GM21619 (cell line): ENCODE data around the gene FOXF1.

Experiments
- ATAC-seq: cut with Tn5 transposase; IDR thresholded peaks from one replicate; pipeline ENCODE4 v1.9.1; 2021; ENCODE audit not compliant: unreplicated experiment

The FOXF1 gene

GRCh38 chr16:86531641-86532525 is 21.6 kb downstream of the FOXF1 start:
- no peak for ATAC-seq

GRCh38 chr16:86532526-86532815 is 22.1 kb downstream of the FOXF1 start:
- ATAC-seq: no peak

GRCh38 chr16:86533076-86533475 is 22.7 kb downstream of the FOXF1 start:
- no peak for ATAC-seq

- ATAC-seq: no peak
Observed at GRCh38 chr16:86533767-86534351, 23.5 kb downstream of the FOXF1 start.

GRCh38 chr16:86534779-86535615 is 24.7 kb downstream of the FOXF1 start:
- no peak for ATAC-seq

DNA sequence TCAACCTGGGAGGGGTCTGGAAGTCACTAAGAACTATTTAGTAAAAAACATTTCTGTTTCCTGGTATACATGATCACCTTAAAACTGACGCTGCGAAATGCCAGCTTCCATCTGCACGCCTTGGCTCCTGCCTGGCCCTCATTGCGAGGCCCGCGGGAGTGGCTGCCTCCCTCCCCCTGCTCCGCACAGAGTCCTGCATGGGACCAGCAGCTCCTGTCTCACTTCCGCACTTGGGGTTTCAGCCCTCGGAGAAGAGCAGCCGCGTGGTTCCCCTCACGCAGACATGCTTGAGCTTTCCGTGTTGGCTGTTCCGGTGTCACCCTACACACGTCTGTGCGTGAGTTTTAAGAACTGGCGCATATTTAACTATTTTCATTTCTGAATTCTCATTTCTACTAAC is 26.3 kb downstream of the FOXF1 start:
- no peak for ATAC-seq

GRCh38 chr16:86537486-86537885 is 27.2 kb downstream of the FOXF1 start:
- ATAC-seq: no peak

DNA sequence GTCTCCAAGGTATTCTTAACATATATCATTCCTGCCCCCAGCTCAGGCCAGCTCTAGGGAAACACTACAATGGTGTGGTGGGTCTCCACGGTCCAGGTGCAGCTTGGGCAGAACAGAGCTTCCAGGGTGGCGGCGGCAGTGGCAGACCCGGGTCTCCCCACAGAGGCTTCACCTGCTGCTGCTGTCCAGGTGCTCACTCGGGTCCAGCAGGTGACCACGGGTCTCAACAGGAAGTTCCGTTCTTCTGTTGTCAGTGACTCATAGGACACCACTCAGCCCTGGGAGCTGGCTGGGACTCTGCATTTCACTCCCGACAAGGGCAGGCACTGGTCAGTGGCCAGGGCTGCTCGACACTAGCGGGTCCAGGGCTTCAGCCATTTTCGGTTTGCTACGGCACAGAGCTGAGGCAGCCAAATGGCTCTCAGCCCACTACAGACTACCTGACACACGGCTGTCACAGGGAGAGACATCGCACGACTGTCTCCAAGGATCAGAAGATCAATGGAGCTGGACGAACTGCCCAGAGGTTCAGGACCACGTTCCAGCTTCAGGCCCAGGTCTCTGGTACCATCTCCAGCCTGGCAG is 28.0 kb downstream of the FOXF1 start:
- ATAC-seq: no peak

DNA sequence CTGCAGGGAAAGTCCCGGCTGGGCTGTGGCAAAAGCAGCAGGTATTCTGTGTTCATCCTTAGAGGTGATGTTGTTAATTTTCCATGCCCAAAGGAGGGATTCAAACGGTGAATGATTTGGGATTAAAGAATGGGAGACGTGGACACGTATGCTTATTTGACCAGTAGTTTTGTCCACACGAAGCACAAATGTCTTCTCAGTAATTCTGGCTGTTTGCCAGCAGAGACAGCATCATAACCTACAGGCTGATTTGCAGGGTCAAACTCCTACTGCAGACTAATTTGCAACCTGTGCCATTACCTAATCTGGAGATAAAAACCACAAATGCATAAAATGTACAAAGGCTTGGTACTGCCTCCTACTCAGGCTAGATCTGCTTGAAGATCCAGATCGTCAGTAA is 30.6 kb downstream of the FOXF1 start:
- no peak for ATAC-seq

- ATAC-seq: no peak
Observed at GRCh38 chr16:86541560-86541959, 31.2 kb downstream of the FOXF1 start.

DNA sequence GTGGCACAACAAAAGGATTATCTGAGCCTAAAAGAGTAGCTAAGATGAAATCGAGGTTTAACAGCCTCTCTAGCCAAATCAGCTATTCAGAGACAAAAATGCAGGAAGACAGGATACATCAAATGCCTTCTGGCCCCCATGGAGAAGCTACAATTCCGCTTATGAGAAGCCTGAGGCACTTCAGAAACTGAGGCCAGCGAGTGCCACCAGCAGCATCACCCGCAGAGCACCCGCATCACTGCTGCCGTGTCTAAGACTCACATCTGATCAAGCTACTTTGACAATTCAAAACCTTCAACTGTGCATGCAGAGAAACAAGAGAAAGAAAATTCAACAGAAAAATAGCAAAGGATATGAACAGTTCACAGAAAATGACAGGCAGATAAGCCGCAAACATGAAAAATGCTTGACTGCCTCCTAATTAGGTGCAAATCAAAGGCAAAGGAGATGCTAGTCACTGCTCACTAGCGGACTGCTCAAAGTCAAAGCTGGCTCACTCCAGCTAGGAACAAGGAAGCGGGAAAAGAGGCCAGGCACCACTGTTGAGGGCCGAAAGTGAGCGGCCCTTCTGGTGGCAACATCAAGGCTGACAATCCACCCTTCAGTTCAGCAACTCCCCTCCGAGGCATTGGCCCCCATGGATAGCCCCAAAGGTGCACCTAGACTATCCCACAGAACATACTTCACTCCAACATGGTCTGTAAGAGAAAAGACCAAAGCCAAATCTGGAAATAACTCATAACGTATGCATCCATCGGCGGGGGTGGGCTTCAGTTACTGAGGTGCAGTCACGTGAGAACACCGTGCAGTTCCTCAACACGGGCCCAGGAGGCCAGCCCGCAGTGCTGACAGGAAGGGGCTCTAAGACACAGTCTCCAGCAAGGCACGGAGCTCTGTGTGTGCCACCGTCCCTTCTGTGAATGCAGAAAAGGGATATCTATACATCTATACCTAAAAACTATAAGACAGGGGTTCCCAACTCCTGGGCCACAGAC is 32.7 kb downstream of the FOXF1 start:
- ATAC-seq: no peak

- ATAC-seq: no peak
Observed at GRCh38 chr16:86545481-86545880, 35.2 kb downstream of the FOXF1 start.

GRCh38 chr16:86545954-86546637 is 35.8 kb downstream of the FOXF1 start:
- ATAC-seq: no peak

GRCh38 chr16:86546638-86547013 is 36.3 kb downstream of the FOXF1 start:
- no peak for ATAC-seq

- ATAC-seq: no peak
Observed at GRCh38 chr16:86547286-86547685, 37.0 kb downstream of the FOXF1 start.

GRCh38 chr16:86549076-86549892 is 39.0 kb downstream of the FOXF1 start:
- no peak for ATAC-seq

GRCh38 chr16:86549893-86550190 is 39.5 kb downstream of the FOXF1 start:
- no peak for ATAC-seq

- no peak for ATAC-seq
Observed at GRCh38 chr16:86550281-86550680, 40.0 kb downstream of the FOXF1 start.

- no peak for ATAC-seq
Observed at GRCh38 chr16:86553356-86553755, 43.0 kb downstream of the FOXF1 start.
